ENCODE data around the gene FBXL17. TPM values are rescaled to one million over a fixed set of nuclear protein-coding genes. Genes with fewer than 3 reads are reported as not detected.
A peak's percentile ranks its signal among the peaks of the same experiment; 100 is the strongest.

Gene FBXL17
- total and polyA plus RNA-seq, 9 of the 15 experiments (the other 6 are each of a cell fraction or from before 2014, with no cell fraction given), result 0.32 to 5.4 (median 1.8) TPM

DNA sequence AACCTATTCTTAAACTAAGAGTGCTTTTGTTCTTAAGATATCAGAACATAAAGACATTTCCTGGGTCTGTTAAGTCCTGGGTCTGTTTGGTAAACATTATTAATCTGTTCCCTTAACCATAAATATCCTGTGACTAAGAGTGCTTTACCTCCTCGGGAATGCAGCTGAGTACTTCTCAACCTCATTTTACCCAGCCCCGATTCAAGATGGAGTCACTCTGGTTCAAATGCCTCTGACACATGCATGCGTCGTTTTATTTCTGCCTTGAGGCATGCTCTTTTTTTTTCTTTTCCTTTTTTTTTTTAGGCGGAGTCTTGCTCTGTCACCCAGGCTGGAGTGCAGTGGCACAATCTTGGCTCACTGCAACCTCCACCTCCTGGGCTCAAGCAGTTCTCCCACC lies 39.8 kb upstream of the FBXL17 start (continued):
- TF ChIP-seq ZNF584 (CRISPR knock-in tag; IDR thresholded peaks at IDR 0.05; ENCODE audit: low read depth) (0 out of 2 replicates have a peak, but pooled peaks have one; percentile 29), ZNF644 (tag; IDR thresholded peaks at IDR 0.05; ENCODE audit: low read depth) (peak; percentile 30; the same call in 1 of the 2 replicates), ZNF79 (CRISPR knock-in tag; IDR thresholded peaks at IDR 0.05; ENCODE audit: low read depth) (0 out of 2 replicates have a peak, but pooled peaks have one; percentile 41), KLF6 (CRISPR knock-in tag; IDR thresholded peaks at IDR 0.05; ENCODE audit: borderline replicate concordance) (peak; percentile 82; the same call in 1 of the 2 replicates), PTRF (tag; IDR thresholded peaks at IDR 0.05) (peak; percentile 85), TCF7L2 (IDR thresholded peaks at IDR 0.05; ENCODE audit: low read depth, low read length) (no peak), TARDBP (IDR thresholded peaks at IDR 0.05) (no peak), NFRKB (IDR thresholded peaks at IDR 0.05; ENCODE audit: low read depth) (no peak), RBM25 (IDR thresholded peaks at IDR 0.05; ENCODE audit: low read depth, low read length, severe bottlenecking) (no peak), ZNF586 (CRISPR knock-in tag; conservative IDR thresholded peaks at IDR 0.05) (0 out of 2 replicates have a peak, but pooled peaks have one; percentile 41), RFX7 (CRISPR knock-in tag; IDR thresholded peaks at IDR 0.05) (no peak), DDX20 (tag; IDR thresholded peaks at IDR 0.05; ENCODE audit: low read depth) (peak; percentile 81), ZNF668 (CRISPR knock-in tag; IDR thresholded peaks at IDR 0.05) (peak; percentile 74; the same call in 1 of the 2 replicates), CXXC5 (CRISPR knock-in tag; IDR thresholded peaks at IDR 0.05) (peak; percentile 58), ZNF589 (CRISPR knock-in tag; IDR thresholded peaks at IDR 0.05; ENCODE audit: low read depth) (0 out of 2 replicates have a peak, but pooled peaks have one; percentile 31)
- TF ChIP-seq, protein P1, sequence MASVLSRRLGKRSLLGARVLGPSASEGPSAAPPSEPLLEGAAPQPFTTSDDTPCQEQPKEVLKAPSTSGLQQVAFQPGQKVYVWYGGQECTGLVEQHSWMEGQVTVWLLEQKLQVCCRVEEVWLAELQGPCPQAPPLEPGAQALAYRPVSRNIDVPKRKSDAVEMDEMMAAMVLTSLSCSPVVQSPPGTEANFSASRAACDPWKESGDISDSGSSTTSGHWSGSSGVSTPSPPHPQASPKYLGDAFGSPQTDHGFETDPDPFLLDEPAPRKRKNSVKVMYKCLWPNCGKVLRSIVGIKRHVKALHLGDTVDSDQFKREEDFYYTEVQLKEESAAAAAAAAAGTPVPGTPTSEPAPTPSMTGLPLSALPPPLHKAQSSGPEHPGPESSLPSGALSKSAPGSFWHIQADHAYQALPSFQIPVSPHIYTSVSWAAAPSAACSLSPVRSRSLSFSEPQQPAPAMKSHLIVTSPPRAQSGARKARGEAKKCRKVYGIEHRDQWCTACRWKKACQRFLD (CRISPR knock-in tag; IDR thresholded peaks at IDR 0.05), result 0 out of 2 replicates have a peak, but pooled peaks have one; percentile 52
- TF ChIP-seq, protein P2, sequence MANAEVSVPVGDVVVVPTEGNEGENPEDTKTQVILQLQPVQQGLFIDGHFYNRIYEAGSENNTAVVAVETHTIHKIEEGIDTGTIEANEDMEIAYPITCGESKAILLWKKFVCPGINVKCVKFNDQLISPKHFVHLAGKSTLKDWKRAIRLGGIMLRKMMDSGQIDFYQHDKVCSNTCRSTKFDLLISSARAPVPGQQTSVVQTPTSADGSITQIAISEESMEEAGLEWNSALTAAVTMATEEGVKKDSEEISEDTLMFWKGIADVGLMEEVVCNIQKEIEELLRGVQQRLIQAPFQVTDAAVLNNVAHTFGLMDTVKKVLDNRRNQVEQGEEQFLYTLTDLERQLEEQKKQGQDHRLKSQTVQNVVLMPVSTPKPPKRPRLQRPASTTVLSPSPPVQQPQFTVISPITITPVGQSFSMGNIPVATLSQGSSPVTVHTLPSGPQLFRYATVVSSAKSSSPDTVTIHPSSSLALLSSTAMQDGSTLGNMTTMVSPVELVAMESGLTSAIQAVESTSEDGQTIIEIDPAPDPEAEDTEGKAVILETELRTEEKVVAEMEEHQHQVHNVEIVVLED (CRISPR knock-in tag; IDR thresholded peaks at IDR 0.05), result 0 out of 2 replicates have a peak, but pooled peaks have one; percentile 13
- TF ChIP-seq, protein P3, sequence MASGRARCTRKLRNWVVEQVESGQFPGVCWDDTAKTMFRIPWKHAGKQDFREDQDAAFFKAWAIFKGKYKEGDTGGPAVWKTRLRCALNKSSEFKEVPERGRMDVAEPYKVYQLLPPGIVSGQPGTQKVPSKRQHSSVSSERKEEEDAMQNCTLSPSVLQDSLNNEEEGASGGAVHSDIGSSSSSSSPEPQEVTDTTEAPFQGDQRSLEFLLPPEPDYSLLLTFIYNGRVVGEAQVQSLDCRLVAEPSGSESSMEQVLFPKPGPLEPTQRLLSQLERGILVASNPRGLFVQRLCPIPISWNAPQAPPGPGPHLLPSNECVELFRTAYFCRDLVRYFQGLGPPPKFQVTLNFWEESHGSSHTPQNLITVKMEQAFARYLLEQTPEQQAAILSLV (tag; IDR thresholded peaks at IDR 0.05), result peak; percentile 84
- TF ChIP-seq, protein P4, sequence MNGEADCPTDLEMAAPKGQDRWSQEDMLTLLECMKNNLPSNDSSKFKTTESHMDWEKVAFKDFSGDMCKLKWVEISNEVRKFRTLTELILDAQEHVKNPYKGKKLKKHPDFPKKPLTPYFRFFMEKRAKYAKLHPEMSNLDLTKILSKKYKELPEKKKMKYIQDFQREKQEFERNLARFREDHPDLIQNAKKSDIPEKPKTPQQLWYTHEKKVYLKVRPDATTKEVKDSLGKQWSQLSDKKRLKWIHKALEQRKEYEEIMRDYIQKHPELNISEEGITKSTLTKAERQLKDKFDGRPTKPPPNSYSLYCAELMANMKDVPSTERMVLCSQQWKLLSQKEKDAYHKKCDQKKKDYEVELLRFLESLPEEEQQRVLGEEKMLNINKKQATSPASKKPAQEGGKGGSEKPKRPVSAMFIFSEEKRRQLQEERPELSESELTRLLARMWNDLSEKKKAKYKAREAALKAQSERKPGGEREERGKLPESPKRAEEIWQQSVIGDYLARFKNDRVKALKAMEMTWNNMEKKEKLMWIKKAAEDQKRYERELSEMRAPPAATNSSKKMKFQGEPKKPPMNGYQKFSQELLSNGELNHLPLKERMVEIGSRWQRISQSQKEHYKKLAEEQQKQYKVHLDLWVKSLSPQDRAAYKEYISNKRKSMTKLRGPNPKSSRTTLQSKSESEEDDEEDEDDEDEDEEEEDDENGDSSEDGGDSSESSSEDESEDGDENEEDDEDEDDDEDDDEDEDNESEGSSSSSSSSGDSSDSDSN (IDR thresholded peaks at IDR 0.05; ENCODE audit: borderline replicate concordance in 1 of 2, low read depth in 2 of 2, low read length in 2 of 2), result no peak
- TF ChIP-seq, protein P5, sequence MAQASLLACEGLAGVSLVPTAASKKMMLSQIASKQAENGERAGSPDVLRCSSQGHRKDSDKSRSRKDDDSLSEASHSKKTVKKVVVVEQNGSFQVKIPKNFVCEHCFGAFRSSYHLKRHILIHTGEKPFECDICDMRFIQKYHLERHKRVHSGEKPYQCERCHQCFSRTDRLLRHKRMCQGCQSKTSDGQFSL (CRISPR knock-in tag; IDR thresholded peaks at IDR 0.05), result no peak
- TF ChIP-seq, protein P5 (tag; IDR thresholded peaks at IDR 0.05), result peak in 1 of 2 experiments; percentile 92; a peak in 2 of 4 replicates

Data from K562 (cell line).